Left lung (tissue), 10 donors: ENCODE results near the gene TMEM208. TPM values are rescaled to one million over a fixed set of nuclear protein-coding genes. Genes with fewer than 3 reads are reported as not detected.

Experiments used
- ATAC-seq: fragments of 200-7000 bp; cut with Tn5 transposase; one replicate; pipeline ENCODE4 v1.9.1; 2020; ENCODE audit warnings: moderate library complexity
- DNase-seq, 4 donors: peaks; one replicate each; pipeline ENCODE4 v3.0.0-alpha.2; 2013 to 2020
- H3K27ac ChIP-seq, 2 donors: fragments of 200-600 bp; sonication (generic) in 1 of 2; one replicate each; pipeline versions ENCODE4 v1.5.0 to v1.8.0; 2020 to 2021
- H3K27me3 ChIP-seq, 2 donors: fragments of 200-600 bp; sonication (generic) in 1 of 2; one replicate each; pipeline versions ENCODE4 v1.5.0 to v1.8.0; 2020 to 2021
- H3K36me3 ChIP-seq, 2 donors: fragments of 200-600 bp; sonication (generic) in 1 of 2; one replicate each; pipeline versions ENCODE4 v1.5.0 to v1.8.0; 2020 to 2021
- H3K4me1 ChIP-seq, 2 donors: fragments of 200-600 bp; one replicate each; pipeline ENCODE4 v1.8.0; 2021
- H3K4me3 ChIP-seq, 2 donors: fragments of 200-600 bp; sonication (generic) in 1 of 2; one replicate each; pipeline versions ENCODE4 v1.5.0 to v1.8.0; 2020 to 2021; ENCODE audit warnings: mild to moderate bottlenecking in 1 of 2
- H3K9me3 ChIP-seq, 2 donors: fragments of 200-600 bp; sonication (generic) in 1 of 2; one replicate each; pipeline versions ENCODE4 v1.5.0 to v1.8.0; 2020 to 2021
- CTCF ChIP-seq, 2 donors: fragments of 200-600 bp; sonication (generic) in 1 of 2; IDR thresholded peaks; one replicate each; pipeline versions ENCODE4 v1.5.0 to v1.8.0; 2021; ENCODE audit warnings: antibody characterized with exemption in 2 of 2
- intact Hi-C, 2 donors: fragments of 100-400 bp; cut with DNase I; formaldehyde crosslinking; loops; one replicate each; pipeline versions ENCODE4 v1.11.2 to v1.14.2; 2022
- polyA plus RNA-seq, 6 donors: library from polyadenylated mRNA; unstranded; fragments of 120-200 nt; gene quantifications; one replicate each; pipeline ENCODE4 v1.2.1, GENCODE V29; 2013; ENCODE audit not compliant: insufficient read length in 6 of 6
- total RNA-seq, 2 donors: library from RNA; stranded (reverse); fragmentation: NEBNext Ultra II Directional; extraction: Animal tissue kit (Norgen Biotek cat#: 25700); gene quantifications; one replicate each; pipeline ENCODE4 v1.2.1, GENCODE V29; 2021
- donor health status: DM: no; HTN: yes; CAD: no.
- donor health status: DM: no; HTN: no; CAD: no.

Gene TMEM208
- total and polyA plus RNA-seq, 8 donors = 23.1 to 56.9 (median 25.6) TPM

DNA sequence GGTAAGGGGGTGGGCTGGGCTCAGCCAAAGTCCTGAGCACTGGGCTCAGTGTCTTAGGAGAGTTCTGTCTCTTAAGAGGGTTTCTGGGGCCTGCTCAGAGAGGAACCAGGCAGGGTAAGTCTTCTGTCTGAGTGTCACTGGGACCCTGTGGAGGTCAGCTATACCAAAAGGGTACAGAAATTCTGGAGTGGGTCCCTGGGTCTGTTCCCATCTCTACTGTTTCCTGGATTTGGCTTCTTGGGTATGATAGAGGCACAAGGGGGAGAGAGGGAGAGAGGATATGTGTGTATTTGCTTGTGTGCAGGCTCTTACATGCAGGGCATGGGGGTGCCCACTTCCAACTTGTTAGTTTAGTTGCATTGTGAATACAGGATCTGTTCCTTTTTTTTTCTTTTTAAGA is 33.4 kb upstream of the TMEM208 start:
- TF ChIP-seq CTCF (IDR thresholded peaks at IDR 0.05) = no peak
- Histone ChIP-seq H3K4me1 (peaks cover 18 to 65% of the 10 kb centered on the region in 2 donors), H3K4me3 (peak overlapping the region in 1 of 2 donors; percentile 99), H3K27me3 (no peaks in the 10 kb centered on the region), H3K36me3 (peaks cover 0 to 52% of the 10 kb centered on the region in 2 donors), H3K27ac (no peak overlapping the region), H3K9me3 (no peaks in the 10 kb centered on the region)
- DNase-seq (peak in 1 of 4 donors; percentile 2), ATAC-seq (no peak)
- intact Hi-C loops = no loop called here

DNA sequence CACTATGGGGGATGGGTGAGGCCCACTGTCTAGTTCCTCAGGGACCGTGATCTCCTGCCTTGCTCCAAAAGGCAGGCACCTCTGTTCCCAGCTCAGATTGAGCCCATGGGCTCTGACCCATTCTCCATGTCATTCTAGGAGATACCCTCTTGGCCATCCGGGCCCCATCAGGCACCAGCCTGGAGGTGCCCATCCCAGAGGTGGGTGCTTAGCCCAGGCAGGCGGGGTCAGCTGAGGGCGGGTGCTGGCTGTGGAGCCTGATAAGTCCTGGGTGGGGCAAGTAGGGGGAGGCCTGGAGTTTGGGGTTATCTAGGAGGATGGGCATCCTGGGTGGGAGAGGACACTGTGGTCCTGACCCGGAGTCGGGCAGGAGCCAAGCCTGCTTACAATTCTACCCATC is 32.7 kb upstream of the TMEM208 start:
- Histone ChIP-seq H3K4me3 (no peak overlapping the region), H3K36me3 (peaks cover 0 to 59% of the 10 kb centered on the region in 2 donors), H3K27me3 (no peaks in the 10 kb centered on the region), H3K9me3 (no peaks in the 10 kb centered on the region), H3K27ac (no peak overlapping the region), H3K4me1 (peaks cover 18 to 66% of the 10 kb centered on the region in 2 donors)
- intact Hi-C loops = no loop called here
- no peak for ATAC-seq
- no peak for TF ChIP-seq CTCF (IDR thresholded peaks at IDR 0.05)
- DNase-seq = peak in 1 of 4 donors; percentile 74

DNA sequence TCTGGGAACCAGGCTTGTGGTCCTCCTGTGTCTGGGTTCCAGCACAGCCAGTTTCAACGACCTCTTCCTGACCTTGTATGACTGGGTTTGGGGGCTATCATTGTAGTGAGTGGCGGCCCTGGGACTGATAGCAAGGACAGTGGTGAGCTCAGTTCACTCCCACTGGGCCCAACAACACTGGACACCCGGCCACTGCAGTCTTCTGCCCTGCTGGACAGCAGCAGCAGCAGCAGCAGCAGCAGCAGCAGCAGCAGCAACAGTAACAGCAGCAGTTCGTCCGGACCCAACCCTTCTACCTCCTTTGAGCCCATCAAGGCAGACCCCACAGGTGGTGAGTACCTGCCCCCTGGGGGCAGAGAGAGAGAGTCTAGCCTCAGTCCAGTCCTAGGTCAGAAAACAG is 31.3 kb upstream of the TMEM208 start:
- Histone ChIP-seq H3K27me3 (no peaks in the 10 kb centered on the region), H3K4me1 (peaks cover 18 to 69% of the 10 kb centered on the region in 2 donors), H3K27ac (no peak overlapping the region), H3K36me3 (peaks cover 0 to 71% of the 10 kb centered on the region in 2 donors), H3K4me3 (no peak overlapping the region), H3K9me3 (no peaks in the 10 kb centered on the region)
- peak in 1 of 4 donors; percentile 28 for DNase-seq
- intact Hi-C loops = no loop called here
- ATAC-seq = no peak
- TF ChIP-seq CTCF (IDR thresholded peaks at IDR 0.05) = no peak

DNA sequence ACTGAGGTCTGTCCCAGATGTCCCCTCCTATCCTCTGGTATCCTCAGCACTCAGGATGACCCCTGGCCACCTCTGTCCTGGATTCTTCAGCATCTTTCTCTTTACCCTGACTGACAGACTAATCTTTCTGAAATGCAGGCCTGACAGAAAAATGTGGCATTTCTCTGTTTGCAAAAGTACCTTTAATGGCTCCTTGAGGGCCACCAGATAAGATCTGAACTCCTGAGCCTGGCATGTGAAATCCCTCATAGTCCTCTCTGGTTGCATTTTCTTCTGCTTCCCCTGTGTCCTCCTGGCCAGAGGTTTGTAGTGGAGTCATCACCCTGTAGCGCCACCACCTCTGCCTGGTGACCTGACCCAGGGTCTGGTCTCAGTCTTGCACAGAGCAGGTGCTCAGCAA is 30.0 kb upstream of the TMEM208 start:
- Histone ChIP-seq H3K4me3 (no peak overlapping the region), H3K27me3 (no peaks in the 10 kb centered on the region), H3K36me3 (peaks cover 0 to 83% of the 10 kb centered on the region in 2 donors), H3K4me1 (peaks cover 15 to 59% of the 10 kb centered on the region in 2 donors), H3K9me3 (no peaks in the 10 kb centered on the region), H3K27ac (no peak overlapping the region)
- ATAC-seq (no peak), DNase-seq (no peak)
- TF ChIP-seq CTCF (IDR thresholded peaks at IDR 0.05) = no peak
- intact Hi-C loops = no loop called here

DNA sequence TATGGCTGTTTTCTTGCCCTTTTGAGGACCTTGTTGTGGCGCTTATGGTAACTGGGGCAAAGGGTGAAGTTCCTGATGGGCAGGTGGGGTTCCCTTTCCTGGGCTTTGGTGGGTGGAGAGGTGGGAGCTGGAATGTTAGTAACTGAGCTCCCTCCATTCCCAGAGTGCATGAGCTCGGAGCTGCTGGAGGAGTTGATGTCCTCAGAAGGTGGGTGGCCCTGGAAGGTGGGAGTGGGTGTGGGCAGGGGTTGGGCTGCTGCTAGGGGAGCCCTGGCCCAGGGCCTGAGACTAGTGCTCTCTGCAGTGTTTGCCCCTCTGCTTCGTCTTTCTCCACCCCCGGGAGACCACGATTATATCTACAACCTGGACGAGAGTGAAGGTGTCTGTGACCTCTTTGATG is 29.2 kb upstream of the TMEM208 start:
- H3K4me3 ChIP-seq = no peak overlapping the region
- H3K4me1 ChIP-seq = peaks cover 13 to 56% of the 10 kb centered on the region in 2 donors
- H3K9me3 ChIP-seq = no peaks in the 10 kb centered on the region
- peaks cover 0 to 91% of the 10 kb centered on the region in 2 donors for H3K36me3 ChIP-seq
- ATAC-seq (no peak), DNase-seq (peak in 1 of 4 donors; percentile 32)
- peak overlapping the region in 1 of 2 donors; percentile 61 for H3K27ac ChIP-seq
- intact Hi-C loops = no loop called here
- no peak for TF ChIP-seq CTCF (IDR thresholded peaks at IDR 0.05)
- no peaks in the 10 kb centered on the region for H3K27me3 ChIP-seq
